Measurements from ENCODE around the gene GEMIN5.

GRCh38 chr5:154972476-154973080 is 34.6 kb upstream of the GEMIN5 start:
- TF ChIP-seq GATA2 (IDR thresholded peaks at IDR 0.05; ENCODE audit: low read depth, low read length) (no peak), GATA3 (IDR thresholded peaks at IDR 0.05; ENCODE audit: low read depth, low read length) (no peak)

Measured in SH-SY5Y (cell line).